WERI-Rb-1 (cell line): ENCODE data around the gene TRIM72.
"Not testable (repeated sequence)": the region's sequence is repeated elsewhere in the genome, so short reads cannot be mapped to it uniquely, and the experiment has no call there.

ENCODE experiments used
- DNase-seq: peaks from one replicate; pipeline ENCODE4 v3.0.0-alpha.2; 2020
- H3K27ac ChIP-seq: fragments of 250-450 bp; sonication (Bioruptor Pico); 2 replicates; pipeline ENCODE4 v1.5.1; 2020; ENCODE audit warnings: mild to moderate bottlenecking, moderate library complexity
- H3K27me3 ChIP-seq: fragments of 250-450 bp; sonication (Bioruptor Pico); 2 replicates; pipeline ENCODE4 v1.5.1; 2021; ENCODE audit warnings: mild to moderate bottlenecking, low read depth, moderate library complexity; ENCODE audit not compliant: insufficient read depth, severe bottlenecking
- H3K36me3 ChIP-seq: fragments of 250-450 bp; sonication (Bioruptor Pico); 2 replicates; pipeline ENCODE4 v1.5.1; 2020; ENCODE audit warnings: mild to moderate bottlenecking, moderate library complexity
- H3K4me3 ChIP-seq: 2 replicates; pipeline ENCODE4 v1.5.1; 2011; ENCODE audit warnings: low read depth, mild to moderate bottlenecking, control low read depth, low read length
- H3K9me3 ChIP-seq: fragments of 250-450 bp; sonication (Bioruptor Pico); 2 replicates; pipeline ENCODE4 v1.5.1; 2021; ENCODE audit warnings: mild to moderate bottlenecking, moderate library complexity; ENCODE audit not compliant: severe bottlenecking
- CTCF ChIP-seq: IDR thresholded peaks from 2 replicates; pipeline ENCODE4 v1.5.1; 2011; ENCODE audit warnings: low read depth, mild to moderate bottlenecking, control low read depth, inconsistent platforms, low read length

Gene TRIM72

GRCh38 chr16:31276600-31276999, 62.7 kb downstream of the TRIM72 start:
- Histone ChIP-seq H3K36me3 (no peaks in the 10 kb centered on the region), H3K9me3 (peaks cover 11% of the 10 kb centered on the region), H3K27me3 (peaks cover 44% of the 10 kb centered on the region), H3K4me3 (no peak overlapping the region), H3K27ac (no peak overlapping the region)
- no peak for DNase-seq
- TF ChIP-seq CTCF, result no peak

- Histone ChIP-seq H3K36me3 (no peaks in the 10 kb centered on the region), H3K27me3 (peaks cover 41% of the 10 kb centered on the region), H3K9me3 (peaks cover 11% of the 10 kb centered on the region), H3K27ac (no peak overlapping the region), H3K4me3 (no peak overlapping the region)
- no peak for TF ChIP-seq CTCF
- no peak for DNase-seq
Measured at GRCh38 chr16:31277659-31278260, 63.8 kb downstream of the TRIM72 start.

GRCh38 chr16:31278853-31279252, 64.9 kb downstream of the TRIM72 start:
- not testable (repeated sequence) for H3K27ac ChIP-seq, H3K36me3 ChIP-seq, DNase-seq, H3K4me3 ChIP-seq
- H3K27me3 ChIP-seq, result peaks cover 41% of the 10 kb centered on the region
- peaks cover 11% of the 10 kb centered on the region for H3K9me3 ChIP-seq
